ENCODE measurements around the gene MXD1. TPM values are rescaled to one million over a fixed set of nuclear protein-coding genes. Genes with fewer than 3 reads are reported as not detected.
"Not testable (repeated sequence)": the region's sequence is repeated elsewhere in the genome, so short reads cannot be mapped to it uniquely, and the experiment has no call there.

The MXD1 gene
- 100 to 1,000 TPM in 2 of 3 donors, 10 to 100 TPM in 1; 98.6 to 202 (median 122) TPM for total RNA-seq
- long read RNA-seq, donor 1, full-length matches to known transcripts, result 10 of 29 reads
- long read RNA-seq, donor 1, partial matches to known transcripts, result 8 of 29 reads
- long read RNA-seq, donor 1, other reads (novel, unspliced or antisense), result 11 of 29 reads
- long read RNA-seq, donor 2, full-length matches to known transcripts, result 36 of 74 reads
- long read RNA-seq, donor 2, partial matches to known transcripts, result 17 of 74 reads
- long read RNA-seq, donor 2, other reads (novel, unspliced or antisense), result 21 of 74 reads

- Histone ChIP-seq H3K4me1 (ENCODE audit: low read depth) (peaks cover 5% of the 10 kb centered on the region), H3K4me3 (peak within 1 kb of the TSS; percentile 79), H3K36me3 (ENCODE audit: low read depth) (peaks cover 7% of the 10 kb centered on the region), H3K9me3 (no peaks in the 10 kb centered on the region)
- no peak for TF ChIP-seq CTCF (IDR thresholded peaks at IDR 0.05)
- intact Hi-C loops (cut with DNase I, micrococcal nuclease), result loop anchor here (5.0 to 10.0 kb wide), 4 partner anchors 150 to 230 kb away; no protein-coding TSS in a partner anchor
- peak; percentile 2 for ATAC-seq
- peak; percentile 32 to 100 (median 99) for DNase-seq
These were observed at the start of gene MXD1 for GRCh38 chr2:69914950-69915945. TSS of gene MXD1 (plus strand) at chr2:69915109. CDS start at chr2:69915331, 222 bp downstream.

- Histone ChIP-seq H3K4me1 (ENCODE audit: low read depth) (peaks cover 3% of the 10 kb centered on the region), H3K9me3 (no peaks in the 10 kb centered on the region), H3K36me3 (ENCODE audit: low read depth) (no peaks in the 10 kb centered on the region), H3K4me3 (no peak overlapping the region)
- intact Hi-C loops (cut with DNase I, micrococcal nuclease), result no loop called here
- no peak for ATAC-seq
- TF ChIP-seq CTCF (IDR thresholded peaks at IDR 0.05), result no peak
- DNase-seq, result no peak
These were observed 26.5 kb upstream of the MXD1 start for GRCh38 chr2:69888451-69888850.

GRCh38 chr2:69889302-69889701 lies 25.6 kb upstream of the MXD1 start:
- peaks cover 3% of the 10 kb centered on the region for H3K4me1 ChIP-seq (ENCODE audit: low read depth)
- no peak for TF ChIP-seq CTCF (IDR thresholded peaks at IDR 0.05)
- no peak overlapping the region for H3K4me3 ChIP-seq
- intact Hi-C loops (cut with DNase I, micrococcal nuclease), result no loop called here
- no peak for DNase-seq
- H3K9me3 ChIP-seq, result no peaks in the 10 kb centered on the region
- ATAC-seq, result no peak
- no peaks in the 10 kb centered on the region for H3K36me3 ChIP-seq (ENCODE audit: low read depth)

- no peak for DNase-seq
- ATAC-seq, result no peak
- H3K4me3 ChIP-seq, result no peak overlapping the region
- no peaks in the 10 kb centered on the region for H3K9me3 ChIP-seq
- no peak for TF ChIP-seq CTCF (IDR thresholded peaks at IDR 0.05)
- intact Hi-C loops (cut with DNase I, micrococcal nuclease), result no loop called here
- H3K36me3 ChIP-seq (ENCODE audit: low read depth), result no peaks in the 10 kb centered on the region
- H3K4me1 ChIP-seq (ENCODE audit: low read depth), result peaks cover 10% of the 10 kb centered on the region
These were observed 24.0 kb upstream of the MXD1 start for GRCh38 chr2:69890881-69891280.

- H3K4me3 ChIP-seq; ATAC-seq; intact Hi-C loops (cut with DNase I, micrococcal nuclease); H3K9me3 ChIP-seq; H3K36me3 ChIP-seq (ENCODE audit: low read depth); DNase-seq; H3K4me1 ChIP-seq (ENCODE audit: low read depth): not testable (repeated sequence)
These were observed 22.0 kb upstream of the MXD1 start for GRCh38 chr2:69892838-69893424.
